GM15510 (cell line): ENCODE results near the gene SMYD3.

Source experiments
- POLR2A ChIP-seq: IDR thresholded peaks from 3 replicates; pipeline ENCODE4 v1.6.1; 2011; ENCODE audit warnings: borderline replicate concordance; ENCODE audit not compliant: insufficient read length; ENCODE audit errors: extremely low read depth

Gene SMYD3

DNA sequence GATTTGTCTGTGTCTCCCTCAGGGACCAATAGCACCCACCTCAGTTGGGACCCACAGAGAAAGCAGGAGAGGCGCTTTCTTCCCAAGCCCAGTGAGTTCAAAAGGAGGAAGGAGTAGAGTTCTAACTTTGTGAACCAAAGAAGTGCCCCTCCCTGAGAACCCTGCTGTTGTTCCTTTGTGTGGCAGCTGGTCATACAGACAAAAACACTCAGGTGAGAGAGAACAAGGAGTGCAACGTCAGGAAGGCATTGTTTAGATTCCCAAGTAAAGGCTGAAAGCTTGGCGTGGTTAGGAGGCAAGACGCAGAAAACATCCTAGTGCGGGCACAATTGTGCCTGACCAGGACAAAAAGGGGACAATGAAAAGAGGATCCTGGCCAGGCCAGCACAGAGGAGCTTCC is 697.7 kb downstream of the SMYD3 start:
- no peak for TF ChIP-seq POLR2A

DNA sequence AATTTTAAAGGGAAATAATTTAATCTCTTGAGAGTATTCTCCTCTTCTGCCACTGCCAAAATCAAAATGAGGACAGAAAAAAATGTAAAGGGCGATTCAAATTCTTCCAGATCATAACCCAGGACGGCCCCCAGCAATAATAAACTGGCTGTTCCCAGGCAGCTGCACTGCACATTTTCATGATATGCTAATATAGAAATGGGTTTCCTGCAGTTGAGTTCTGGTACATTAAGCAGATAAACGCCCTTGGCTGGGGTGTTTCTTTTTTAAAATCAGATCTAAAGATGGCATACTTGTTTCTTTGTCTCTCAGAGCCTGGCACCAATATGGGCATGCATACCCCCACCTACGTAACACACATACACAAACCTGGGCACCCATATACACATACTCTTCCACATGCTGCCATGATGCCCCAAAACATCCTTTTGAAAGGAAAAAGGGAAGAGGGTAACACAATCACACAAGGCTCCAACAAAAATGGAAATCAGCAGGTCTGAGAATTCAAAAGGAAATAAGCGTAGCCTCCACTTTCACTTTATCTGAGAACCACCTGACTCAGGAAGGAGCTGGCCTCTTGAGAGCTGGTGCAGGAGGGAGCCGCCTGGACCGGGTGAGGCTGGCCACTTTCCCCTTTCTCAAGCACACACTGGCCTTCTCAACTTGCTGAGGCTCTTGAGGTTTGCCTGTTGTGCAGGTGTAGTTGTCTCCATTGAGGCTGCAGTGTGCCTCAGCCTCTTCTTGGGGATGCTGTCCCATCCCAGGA is 698.9 kb downstream of the SMYD3 start:
- TF ChIP-seq POLR2A = no peak

DNA sequence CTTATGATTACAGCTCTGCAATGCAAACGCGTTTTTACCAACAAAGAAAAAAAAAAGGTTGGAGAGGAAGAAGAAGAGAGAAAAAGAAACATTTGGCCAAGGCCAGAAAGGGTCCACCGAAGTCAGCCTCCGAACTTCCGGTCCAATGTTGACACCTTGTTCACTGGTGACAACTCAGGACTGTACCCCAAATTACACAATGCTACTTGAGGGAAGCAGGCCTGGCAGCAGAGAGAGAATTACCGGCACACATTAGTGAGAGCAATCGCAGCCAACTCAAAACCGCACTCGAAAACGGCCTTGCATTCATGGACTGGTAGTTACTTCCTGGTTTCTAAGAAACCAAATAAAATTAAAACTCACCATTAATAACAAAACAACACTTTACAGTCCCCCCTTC is 699.8 kb downstream of the SMYD3 start:
- TF ChIP-seq POLR2A = no peak

DNA sequence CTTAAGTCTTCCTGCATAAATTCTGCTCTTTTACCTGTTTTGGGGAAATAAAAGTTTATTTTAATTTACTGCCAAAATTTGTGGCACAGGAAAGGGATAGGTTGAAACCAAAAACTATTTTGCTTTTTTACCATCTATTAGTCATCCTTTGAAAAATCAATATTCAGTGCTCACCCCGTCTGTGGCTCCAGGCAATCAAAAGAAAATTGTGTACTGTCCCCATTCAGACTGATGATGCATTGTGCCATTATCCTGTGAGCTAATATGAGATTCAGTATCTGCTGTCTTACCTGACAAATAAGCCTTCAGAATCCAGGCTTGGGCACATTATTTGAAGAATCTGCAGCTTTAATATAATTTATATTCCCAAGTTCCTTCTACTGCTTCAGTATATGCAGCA is 701.5 kb downstream of the SMYD3 start:
- TF ChIP-seq POLR2A = no peak

DNA sequence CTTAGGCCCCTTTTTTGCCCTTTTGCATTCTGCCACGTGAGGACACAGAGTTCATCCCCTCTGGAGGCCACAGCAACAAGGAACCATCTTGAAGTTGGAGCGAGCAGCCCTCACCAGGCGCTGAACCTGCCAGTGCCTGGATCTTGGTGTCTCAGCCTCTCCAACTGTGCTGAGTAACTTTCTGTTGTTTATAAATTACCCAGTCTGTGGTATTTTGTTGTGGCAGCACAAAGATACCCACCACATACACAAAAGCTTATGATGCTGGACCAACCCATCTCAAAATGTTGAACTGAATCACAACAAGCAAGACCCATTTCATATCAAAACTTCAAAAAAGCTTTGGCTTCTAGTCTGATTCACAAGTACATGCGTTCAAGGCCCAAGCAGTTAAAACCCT is 702.4 kb downstream of the SMYD3 start:
- TF ChIP-seq POLR2A = no peak

DNA sequence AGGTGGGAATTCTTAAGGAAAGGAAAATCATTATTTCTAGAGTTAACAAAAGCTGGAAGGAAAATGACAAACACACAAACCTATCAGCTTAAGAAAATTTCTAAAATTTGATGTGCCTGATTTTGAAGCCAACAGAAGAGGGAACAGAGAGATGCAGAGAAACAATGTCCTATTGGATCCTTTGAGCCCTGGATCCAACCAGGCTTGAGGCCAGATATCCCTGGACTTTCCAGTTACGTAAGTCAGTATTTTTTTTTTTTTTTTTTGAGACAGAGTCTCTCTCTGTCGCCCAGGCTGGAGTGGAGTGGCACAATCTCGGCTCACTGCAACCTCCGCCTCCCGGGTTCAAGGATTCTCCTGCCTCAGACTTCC is 703.4 kb downstream of the SMYD3 start:
- TF ChIP-seq POLR2A = no peak

DNA sequence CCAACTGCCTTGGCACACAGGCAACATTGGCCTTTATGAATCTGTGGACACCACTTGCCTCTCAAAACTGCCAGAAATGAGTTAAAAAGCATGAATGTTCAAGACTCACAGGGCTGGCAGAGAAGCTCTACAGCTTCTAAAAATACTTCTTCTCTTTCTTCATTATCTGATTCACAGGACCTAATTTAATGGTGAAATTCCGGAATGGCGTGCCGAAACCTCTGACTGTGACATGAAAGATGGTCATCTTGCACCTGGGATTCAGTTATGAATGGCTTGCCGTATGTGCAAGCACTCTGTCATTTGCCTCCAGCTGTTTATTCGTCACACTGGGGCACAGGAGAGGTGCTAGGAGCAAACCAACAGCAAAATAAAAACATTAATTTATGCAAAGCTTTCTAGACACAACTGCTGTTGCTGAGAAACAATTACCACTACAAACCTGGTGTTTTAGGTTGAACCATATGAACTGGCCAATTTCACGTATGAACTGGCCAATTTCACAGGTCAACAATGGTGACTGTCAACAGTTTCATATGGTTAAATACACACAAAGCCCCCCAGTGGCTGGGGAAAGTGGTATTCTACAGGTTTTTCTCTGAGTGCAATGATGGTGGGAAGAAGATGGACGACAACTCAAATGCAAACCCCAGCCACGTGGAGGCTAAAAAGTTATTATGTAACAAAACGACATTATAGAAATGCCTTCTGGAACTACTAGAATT is 704.0 kb downstream of the SMYD3 start:
- no peak for TF ChIP-seq POLR2A

DNA sequence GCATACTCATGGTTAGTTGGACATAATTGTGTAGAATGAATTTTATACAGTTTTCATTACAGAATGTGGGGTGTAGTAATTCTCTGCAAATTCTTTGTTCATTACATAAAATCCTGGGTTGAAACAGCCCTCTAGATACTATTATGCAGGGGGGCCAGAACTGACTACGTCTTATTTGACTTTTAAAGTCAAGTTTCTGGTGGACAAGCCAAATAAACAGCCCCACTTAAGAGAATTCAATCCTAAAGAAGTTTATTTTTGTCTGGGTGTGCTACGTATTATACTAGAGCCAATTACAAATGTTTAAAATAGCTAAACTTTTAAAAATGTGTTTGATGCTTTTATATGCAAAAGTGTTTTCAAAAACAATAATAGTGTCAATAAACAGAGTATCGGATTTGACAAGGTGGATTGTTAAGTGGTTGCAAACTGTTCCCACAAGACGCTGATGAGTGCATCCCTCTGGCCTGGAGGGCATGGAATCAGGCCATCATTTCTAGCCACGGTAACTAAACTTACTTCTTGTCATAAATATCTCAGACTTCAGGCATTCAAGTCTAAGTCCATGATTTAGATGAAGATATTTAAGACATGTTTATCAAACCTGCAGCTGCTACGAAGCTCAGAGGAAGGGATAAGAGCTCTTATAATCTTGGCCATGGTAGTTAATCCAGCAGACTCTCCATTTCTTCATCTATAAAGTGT is 706.0 kb downstream of the SMYD3 start:
- no peak for TF ChIP-seq POLR2A

DNA sequence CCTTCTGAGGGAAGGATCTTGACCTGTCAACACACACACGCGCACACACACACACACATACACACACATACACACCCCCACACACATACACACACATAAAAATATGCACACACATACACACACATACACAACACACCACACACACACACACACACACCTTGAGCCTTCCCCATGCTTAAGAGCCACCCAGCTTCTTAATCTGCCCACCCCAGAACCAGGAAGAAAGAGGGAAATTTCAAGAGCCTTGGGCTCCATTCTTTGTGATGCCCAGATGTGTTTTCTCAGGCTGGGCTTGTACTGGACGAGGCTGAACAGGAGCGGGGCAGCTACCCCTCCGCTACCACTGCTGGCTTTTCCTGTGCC is 708.7 kb downstream of the SMYD3 start:
- TF ChIP-seq POLR2A = no peak

DNA sequence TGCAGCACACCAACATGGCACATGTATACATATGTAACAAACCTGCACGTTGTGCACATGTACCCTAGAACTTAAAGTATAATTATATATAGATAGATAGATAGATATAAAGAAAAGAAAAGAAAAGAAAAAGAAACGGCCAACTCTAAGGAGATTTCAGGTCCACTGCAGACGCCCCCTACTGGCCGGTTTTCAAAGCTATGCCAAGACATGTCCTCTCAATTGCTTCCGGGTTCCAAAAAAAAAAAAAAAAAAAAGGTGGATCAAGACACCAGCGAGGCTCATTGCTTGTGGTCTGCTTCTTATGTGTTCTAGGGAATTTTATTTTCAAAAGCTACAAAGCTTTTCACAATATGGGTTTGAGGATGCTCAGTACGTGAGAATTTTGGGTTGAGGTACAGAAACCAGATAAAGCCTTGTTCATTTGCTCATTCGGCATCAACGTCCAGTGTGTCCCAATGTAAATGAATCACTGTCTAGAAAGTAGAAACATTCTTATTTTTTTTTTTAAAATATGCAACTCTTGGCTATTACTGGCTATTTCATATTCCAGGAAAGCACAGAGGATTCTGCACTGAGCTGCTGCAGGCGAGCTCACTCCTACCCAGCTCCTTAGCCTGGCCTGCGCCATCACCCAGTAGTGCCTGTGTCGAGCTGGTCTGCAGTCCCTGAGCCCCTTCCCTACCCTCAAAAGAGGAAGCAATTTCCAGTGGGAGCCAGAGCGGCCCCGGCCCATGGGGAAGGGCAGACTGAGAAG is 709.3 kb downstream of the SMYD3 start:
- no peak for TF ChIP-seq POLR2A

DNA sequence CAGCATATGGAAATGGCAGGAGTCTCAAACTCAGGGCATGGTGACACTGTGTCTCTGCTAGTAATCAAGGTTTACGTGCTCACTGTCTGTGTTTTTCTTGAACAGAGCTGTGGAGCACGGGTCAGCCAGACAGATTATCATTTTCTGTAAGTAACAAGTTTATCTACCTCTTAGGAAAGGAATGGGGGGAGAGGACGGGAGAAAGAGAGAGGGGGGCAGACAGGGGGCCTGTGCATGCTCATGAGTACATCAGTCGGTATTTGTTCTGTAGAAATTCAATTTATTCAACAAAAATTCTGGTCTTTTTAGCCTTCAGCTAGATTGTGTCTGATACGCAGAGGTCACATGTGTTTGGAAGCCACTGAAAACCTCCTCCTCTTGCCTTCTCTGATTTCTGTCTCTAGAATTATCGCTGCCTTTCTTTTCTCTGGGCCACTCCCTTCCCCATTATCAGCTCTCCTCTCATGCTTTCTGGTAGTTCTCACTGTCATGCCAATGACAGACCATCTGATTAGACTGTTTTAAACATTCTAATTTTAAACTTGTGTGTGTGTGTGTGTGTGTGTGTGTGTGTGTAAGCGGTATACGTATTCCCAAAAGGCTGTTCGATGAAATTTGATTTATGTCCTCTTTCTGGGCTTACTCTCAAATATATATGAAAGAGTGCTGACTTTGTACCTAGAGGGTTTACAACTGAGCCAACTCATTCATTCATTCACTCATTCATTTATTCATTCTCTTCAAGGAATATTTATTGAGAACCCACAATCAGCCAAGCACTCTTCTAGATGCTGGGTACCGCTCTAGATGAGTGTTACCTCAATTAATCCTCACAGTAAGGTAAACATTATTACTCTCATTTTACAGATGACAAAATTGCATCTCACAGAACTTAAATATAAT is 715.4 kb downstream of the SMYD3 start:
- TF ChIP-seq POLR2A = no peak

DNA sequence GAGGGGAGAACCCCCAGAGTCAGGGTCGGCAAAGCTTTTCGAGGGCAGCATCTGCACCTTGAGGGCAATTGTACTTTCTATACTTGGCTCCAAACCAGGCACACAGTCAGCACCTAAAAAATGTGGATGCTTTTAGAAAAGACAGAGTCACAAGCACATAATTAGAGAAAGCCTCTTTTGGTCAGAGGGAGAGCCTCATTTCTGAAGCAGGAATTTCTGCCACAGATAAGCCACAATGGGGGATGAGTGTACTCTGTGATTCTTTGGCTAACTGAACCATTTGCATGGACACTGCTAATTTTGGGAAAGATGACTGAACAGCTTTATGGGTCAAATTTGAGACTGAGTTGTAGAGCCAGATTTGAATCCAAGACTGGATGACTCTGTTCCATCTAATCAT is 716.6 kb downstream of the SMYD3 start:
- no peak for TF ChIP-seq POLR2A

DNA sequence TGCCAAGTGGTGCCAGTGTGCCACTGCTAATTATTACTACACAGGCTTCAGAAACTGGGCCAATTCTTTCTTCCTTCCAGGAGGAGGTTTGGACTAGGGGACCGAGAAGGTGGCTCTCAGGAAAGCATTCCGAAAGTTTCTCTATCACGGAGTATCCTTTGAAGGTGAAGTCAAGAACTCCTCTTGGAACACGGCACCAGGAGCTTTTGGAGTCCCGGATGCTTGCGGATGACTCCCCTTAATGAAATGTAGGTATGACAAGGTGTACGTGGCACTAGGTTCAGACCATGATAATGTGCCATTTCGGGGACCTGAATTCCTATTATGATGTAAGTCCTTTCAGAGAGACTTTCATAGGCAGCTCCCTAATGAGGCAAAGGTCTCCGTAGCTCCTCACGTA is 718.2 kb downstream of the SMYD3 start:
- TF ChIP-seq POLR2A = no peak

DNA sequence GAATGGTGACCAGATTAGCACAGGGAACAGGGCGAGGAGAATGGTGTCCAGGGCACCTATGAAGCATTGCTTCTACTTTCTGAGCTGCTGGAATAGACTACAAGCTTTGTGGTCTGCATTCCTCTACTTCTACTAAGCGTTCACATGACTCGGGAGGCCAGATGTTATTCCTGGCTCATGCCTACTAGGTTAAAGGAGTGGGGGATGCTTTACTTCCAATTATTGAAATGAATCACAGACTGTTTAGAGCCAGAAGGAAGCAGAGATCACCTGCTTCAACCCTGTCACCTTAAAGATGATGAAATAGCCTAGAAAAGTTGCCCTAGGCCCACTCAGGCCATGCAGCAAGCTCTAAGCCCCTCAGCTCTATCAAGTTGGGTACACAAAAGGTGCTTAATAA is 718.8 kb downstream of the SMYD3 start:
- TF ChIP-seq POLR2A = no peak

DNA sequence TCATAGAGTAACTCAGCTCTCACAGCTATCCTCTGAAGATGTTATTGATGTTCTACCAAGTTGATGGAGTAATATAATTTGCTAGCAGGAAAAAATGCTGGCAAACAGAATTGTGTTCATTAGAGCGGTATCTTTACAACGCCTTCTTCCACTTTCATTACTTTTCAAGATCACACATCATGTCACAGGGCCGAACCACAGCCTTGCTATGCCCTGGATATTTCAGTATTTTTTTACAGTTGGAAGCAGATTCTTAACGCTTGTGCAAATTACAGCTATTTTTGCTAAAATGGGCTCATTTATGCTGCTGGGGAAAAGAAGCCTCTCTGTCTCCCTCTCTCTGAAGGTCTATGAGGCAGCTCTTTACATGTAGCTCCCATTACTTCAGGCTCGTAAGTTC is 720.1 kb downstream of the SMYD3 start:
- no peak for TF ChIP-seq POLR2A
